ENCODE data around the gene EGR1.

GRCh38 chr5:138491669-138492559 is 26.6 kb downstream of the EGR1 start:
- TF ChIP-seq GATA3 (IDR thresholded peaks at IDR 0.05; ENCODE audit: low read depth, low read length) (no peak), GATA2 (IDR thresholded peaks at IDR 0.05; ENCODE audit: low read depth, low read length) (no peak)

Measured in SH-SY5Y (cell line).